Embryonic facial prominence (tissue), 1 donor: Measurements from ENCODE around the gene DRAP1.
"Not testable (repeated sequence)": the region's sequence is repeated elsewhere in the genome, so short reads cannot be mapped to it uniquely, and the experiment has no call there.

Experiments used
- DNase-seq: peaks from one replicate; pipeline ENCODE4 v3.0.0-alpha.2; 2016; ENCODE audit errors: extremely low spot score

DRAP1 gene

GRCh38 chr11:65931773-65932557, 12.7 kb downstream of the DRAP1 start:
- no peak for DNase-seq

DNA sequence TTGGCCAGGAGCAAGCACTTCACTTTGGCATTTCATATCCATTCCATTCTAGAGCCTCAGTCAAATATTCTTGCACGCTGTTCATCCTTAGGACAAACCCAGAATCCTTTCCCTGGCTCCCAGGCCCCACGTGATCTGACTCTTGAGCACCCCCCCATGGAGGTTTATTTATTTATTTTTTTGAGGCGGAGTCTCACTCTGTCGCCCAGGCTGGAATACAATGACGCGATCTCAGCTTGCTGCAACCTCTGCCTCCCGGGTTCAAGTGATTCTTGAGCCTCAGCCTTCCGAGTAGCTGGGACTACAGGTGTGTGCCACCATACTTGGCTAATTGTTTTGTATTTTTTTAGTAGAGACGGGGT, 13.3 kb downstream of the DRAP1 start:
- DNase-seq: no peak

DNA sequence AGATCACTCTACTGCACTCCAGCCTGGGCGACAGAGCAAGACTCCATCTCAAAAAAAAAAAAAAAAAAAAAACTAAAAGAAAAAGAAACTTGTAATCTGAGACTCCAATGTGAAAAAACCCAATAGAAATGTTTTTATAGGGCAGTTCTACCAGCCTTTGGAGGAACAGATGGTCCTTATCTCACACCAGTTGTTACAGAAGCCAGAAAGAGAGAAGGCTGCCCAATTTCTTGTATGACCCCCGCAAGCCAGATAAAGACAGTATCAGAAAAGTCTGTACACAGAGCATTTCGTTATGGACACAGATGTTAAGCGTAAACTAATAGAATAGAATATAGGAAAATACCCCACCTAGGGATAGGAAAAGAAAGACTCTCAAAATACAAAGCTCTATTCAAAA, 14.8 kb downstream of the DRAP1 start:
- no peak for DNase-seq

- DNase-seq: no peak
Observed at GRCh38 chr11:65937766-65938165, 18.5 kb downstream of the DRAP1 start.

DNA sequence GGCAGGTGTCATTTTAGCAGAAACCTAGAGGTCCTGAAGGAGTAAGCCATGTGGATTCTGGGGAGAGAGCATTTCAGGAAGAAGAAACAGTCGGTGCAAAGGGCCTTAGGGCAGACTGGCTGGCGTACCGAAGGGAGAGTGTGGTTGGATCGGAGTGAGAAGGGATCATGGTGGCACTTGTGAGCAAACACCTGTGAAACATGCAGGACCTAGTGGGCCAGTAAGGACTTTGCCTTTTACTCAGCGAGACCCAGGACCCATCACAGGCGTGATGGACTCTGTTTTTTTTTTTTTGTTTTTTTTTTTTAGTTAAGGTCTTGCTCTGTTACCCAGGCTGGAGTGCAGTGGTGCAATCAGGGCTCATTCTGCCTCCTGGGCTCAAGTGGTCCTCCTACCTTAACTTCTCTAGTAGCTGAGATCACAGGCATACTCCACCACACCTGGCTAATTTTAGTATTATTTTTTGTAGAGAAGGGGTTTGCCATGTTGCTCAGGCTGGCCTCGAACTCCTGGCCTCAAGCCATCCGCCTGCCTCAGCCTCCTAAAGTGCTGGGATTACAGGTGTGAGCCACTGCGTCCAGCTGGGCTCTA, 22.6 kb downstream of the DRAP1 start:
- no peak for DNase-seq

- no peak for DNase-seq
Observed at GRCh38 chr11:65942531-65942930, 23.3 kb downstream of the DRAP1 start.

GRCh38 chr11:65944191-65944590, 25.0 kb downstream of the DRAP1 start:
- DNase-seq: no peak

DNA sequence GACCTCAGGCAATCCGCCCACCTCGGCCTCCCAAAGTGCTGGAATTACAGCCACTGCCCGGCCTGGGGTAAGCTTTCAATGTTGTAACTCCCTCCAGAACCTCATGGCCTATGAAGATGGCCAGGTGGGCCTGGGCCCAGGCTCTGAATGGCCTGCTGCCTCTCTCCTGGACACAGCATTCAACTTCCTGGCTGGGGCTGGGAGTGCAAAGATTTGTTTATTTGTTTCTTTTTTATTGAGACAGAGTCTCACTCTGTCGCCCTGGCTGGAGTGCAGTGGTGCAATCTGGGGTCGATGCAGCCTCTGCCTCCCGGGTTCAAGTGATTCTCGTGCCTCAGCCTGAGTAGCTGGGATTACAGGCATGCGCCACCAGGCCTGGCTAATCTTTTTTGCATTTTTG, 25.5 kb downstream of the DRAP1 start:
- DNase-seq: no peak

- DNase-seq: no peak
Observed at GRCh38 chr11:65945430-65945911, 26.2 kb downstream of the DRAP1 start, which contains the start of gene TSGA10IP. Gene TSGA10IP, plus strand, starts transcription at chr11:65945480. Its CDS starts 196 bp downstream, at chr11:65945676.

DNA sequence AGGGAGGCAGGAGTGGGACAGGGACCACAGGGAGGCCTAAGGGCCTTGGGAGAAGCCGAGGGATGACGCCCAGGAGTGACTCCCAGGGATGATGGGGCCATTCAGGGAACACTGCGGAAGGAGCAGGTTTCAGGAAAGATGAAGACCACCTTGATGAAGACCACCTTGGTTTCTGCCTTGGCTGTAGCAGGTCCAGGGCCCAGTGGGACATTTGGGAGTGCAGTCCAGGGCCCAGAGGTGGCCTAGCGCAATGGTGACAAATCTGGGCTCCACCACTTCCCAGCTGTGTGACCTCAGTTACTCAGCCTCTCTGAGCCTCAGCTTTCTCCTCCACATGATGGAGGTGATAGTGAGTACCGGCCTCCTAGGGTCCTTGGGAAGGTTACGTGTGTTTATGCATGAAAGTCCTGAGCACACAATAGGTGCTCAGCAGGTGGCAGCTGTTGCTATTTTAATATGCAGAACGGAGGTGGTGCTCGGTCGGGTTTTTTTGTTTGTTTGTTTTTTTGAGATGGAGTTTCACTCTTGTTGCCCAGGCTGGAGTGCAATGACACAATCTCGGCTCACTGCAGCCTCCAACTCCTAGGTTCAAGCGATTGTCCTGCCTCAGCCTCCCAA, 26.8 kb downstream of the DRAP1 start:
- no peak for DNase-seq

- DNase-seq: no peak
Observed at GRCh38 chr11:65946655-65947054, 27.4 kb downstream of the DRAP1 start.

DNA sequence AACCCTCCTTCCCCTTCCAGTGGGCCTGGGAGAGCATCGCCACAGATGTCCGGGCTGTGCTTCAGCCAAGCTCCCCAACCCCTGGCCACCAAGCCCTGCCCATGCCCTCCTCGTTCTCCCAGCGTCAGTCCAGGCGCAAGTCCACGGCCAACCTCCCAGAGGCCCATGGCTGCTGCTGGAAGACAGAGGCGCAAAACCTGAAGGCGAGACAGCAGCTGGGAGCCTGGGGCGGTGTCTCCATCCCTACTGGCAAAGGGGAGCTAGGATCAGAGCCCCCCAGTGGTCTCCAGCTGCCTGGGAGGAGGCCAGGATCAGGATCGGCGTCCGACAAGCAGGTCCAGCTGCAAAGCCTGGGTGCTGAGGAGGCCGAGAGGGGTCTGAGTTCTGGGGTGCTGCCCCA, 27.9 kb downstream of the DRAP1 start:
- no peak for DNase-seq

- DNase-seq: no peak
Observed at GRCh38 chr11:65947603-65948125, 28.4 kb downstream of the DRAP1 start.

- DNase-seq: not testable (repeated sequence)
Observed at GRCh38 chr11:65950711-65951110, 31.5 kb downstream of the DRAP1 start.

DNA sequence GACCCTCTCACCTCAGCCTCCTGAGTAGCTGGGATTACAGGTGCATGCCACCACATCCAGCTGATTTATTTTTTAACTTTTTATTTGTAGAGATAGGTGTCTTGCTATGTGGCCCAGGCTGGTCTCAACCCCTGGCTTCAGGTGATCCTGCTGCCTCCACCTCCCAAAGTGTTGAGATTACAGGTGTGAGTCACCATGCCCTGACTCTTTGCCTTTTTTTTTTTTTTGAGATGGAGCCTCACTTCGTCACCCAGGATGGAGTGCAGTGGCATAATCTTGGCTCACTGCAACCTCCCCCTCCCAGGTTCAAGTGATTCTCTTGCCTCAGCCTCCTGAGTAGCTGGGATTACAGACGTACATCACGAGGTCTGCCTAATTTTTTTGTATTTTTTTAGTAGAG, 32.4 kb downstream of the DRAP1 start:
- not testable (repeated sequence) for DNase-seq

DNA sequence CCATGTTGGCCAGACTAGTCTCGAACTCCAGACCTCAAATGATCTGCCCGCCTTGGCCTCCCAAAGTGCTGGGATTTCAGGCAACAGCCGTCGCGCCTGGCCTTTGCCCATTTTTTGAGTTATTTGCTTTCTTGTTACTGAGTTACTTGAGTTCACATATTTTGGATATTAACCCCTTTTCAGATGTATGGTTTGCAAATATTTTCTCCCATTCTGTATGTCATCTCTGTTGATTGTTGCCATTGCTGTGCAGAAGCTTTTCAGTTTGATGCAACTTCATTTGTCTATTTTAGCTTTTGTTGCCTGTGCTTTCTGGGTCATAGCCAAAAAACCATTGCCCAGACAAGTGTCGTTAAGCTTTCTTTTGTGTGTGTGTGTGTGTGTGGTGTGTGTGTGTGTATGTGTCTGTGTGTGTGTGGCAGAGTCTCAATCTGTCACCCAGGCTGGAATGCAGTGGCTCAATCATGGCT, 32.9 kb downstream of the DRAP1 start:
- no peak for DNase-seq

GRCh38 chr11:65953471-65953870, 34.2 kb downstream of the DRAP1 start:
- DNase-seq: no peak

DNA sequence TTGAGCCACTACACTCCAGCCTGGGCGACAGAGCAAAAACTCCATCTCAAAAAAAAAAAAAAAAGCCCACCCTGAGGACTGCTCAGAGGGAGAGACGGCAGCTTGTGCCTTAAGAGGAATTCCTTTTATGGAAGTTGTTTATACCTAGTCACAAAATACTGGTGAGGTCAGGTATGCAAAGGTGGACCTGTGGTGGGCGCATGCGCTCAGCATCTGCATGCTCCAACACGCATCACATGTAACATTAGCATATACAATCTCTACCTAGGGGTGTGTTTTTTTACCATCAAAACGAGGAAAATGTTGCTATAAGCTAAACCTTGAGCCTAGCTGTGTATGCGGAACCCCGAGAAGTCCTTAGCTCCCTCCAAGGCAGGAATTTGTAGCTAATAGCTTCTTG, 35.5 kb downstream of the DRAP1 start:
- no peak for DNase-seq

DNA sequence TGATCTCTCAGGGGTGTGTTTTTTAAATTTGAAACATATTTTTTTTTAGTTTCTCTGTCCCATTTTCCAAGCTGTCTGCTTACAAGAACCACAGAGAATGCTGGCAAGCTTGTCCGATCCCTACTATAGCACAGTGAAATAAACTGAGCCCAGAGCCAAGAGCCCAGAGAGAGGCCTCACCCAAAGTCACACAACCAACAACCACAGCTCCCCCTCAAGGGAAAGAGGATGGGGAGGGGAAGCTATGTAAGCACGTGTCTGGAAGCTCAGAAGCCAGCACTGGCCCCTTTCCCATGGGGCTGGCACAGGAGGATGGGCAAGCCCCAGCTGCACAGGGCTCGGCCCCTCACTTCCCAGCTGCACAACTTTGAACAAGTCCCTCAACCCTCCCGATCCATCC, 39.1 kb downstream of the DRAP1 start:
- DNase-seq: no peak

- no peak for DNase-seq
Observed at GRCh38 chr11:65958774-65959420, 39.7 kb downstream of the DRAP1 start.

DNA sequence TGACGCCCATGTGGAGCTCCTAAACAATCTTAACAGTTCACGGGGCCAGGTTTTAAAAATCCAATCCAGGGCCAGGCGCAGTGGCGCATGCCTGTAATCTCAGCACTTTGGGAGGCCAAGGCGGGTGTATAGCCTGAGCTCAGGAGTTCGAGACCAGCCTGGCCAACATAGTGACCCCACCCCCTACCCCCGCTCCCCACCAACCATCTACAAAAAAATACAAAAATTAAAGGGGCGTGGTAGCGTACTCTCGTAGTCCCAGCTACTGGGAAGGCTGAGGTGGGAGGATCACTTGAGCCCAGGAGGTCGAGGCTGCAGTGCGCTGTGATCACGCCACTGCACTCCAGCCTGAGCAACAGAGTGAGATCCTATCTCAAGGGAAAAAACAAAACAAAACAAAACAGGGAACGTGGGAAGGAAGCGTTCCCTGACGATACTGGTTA, 41.6 kb downstream of the DRAP1 start:
- DNase-seq: no peak
